Lower lobe of right lung (tissue), 2 donors: ENCODE results near the gene AKAP6. TPM values are rescaled to one million over a fixed set of nuclear protein-coding genes. Genes with fewer than 3 reads are reported as not detected.

Source experiments
- ATAC-seq, 2 donors: fragments of 200-7000 bp; cut with Tn5 transposase; one replicate each; pipeline ENCODE4 v1.9.1; 2020 to 2022; ENCODE audit warnings: mild to moderate bottlenecking in 2 of 2, moderate library complexity in 2 of 2
- DNase-seq: peaks from one replicate; pipeline ENCODE4 v3.0.0-alpha.2; 2020
- H3K27ac ChIP-seq: fragments of 200-600 bp; one replicate; pipeline ENCODE4 v1.8.0; 2022
- H3K27me3 ChIP-seq: fragments of 200-600 bp; one replicate; pipeline ENCODE4 v1.8.0; 2022; ENCODE audit warnings: low read depth
- H3K36me3 ChIP-seq: fragments of 200-600 bp; one replicate; pipeline ENCODE4 v1.8.0; 2022; ENCODE audit warnings: mild to moderate bottlenecking
- H3K4me1 ChIP-seq: fragments of 200-600 bp; one replicate; pipeline ENCODE4 v1.8.0; 2022
- H3K4me3 ChIP-seq: fragments of 200-600 bp; one replicate; pipeline ENCODE4 v1.8.0; 2022; ENCODE audit warnings: mild to moderate bottlenecking
- H3K9me3 ChIP-seq: fragments of 200-600 bp; one replicate; pipeline ENCODE4 v1.8.0; 2022
- CTCF ChIP-seq: fragments of 200-600 bp; IDR thresholded peaks from one replicate; pipeline ENCODE4 v1.8.0; 2022; ENCODE audit warnings: antibody characterized with exemption, mild to moderate bottlenecking
- intact Hi-C: fragments of 100-400 bp; cut with DNase I; formaldehyde crosslinking; loops from one replicate; pipeline ENCODE4 v1.11.0; 2022
- total RNA-seq: library from RNA; stranded (reverse); fragmentation: NEBNext Ultra II Directional; extraction: Animal tissue kit (Norgen Biotek cat#: 25700); gene quantifications from one replicate; pipeline ENCODE4 v1.2.1, GENCODE V29; 2021
- donor health status: DM: no; HTN: yes; CAD: no; lungs with severe emphysema.

The AKAP6 gene
- total RNA-seq, 1 donor from 2014 or later = 8.6 TPM

- H3K36me3 ChIP-seq = no peaks in the 10 kb centered on the region
- no peaks in the 10 kb centered on the region for H3K4me1 ChIP-seq
- DNase-seq (no peak), ATAC-seq (no peak)
- intact Hi-C loops = no loop called here
- no peak overlapping the region for H3K27ac ChIP-seq
- TF ChIP-seq CTCF = no peak
- H3K9me3 ChIP-seq = no peaks in the 10 kb centered on the region
- no peaks in the 10 kb centered on the region for H3K27me3 ChIP-seq
- H3K4me3 ChIP-seq = no peak overlapping the region
Measured at GRCh38 chr14:32495435-32495734, 166.3 kb downstream of the AKAP6 start.

GRCh38 chr14:32497248-32497647 lies 168.2 kb downstream of the AKAP6 start:
- no peak overlapping the region for H3K4me3 ChIP-seq
- DNase-seq (no peak), ATAC-seq (no peak)
- H3K9me3 ChIP-seq = no peaks in the 10 kb centered on the region
- intact Hi-C loops = no loop called here
- no peak overlapping the region for H3K27ac ChIP-seq
- no peaks in the 10 kb centered on the region for H3K36me3 ChIP-seq
- no peaks in the 10 kb centered on the region for H3K27me3 ChIP-seq
- TF ChIP-seq CTCF = no peak
- no peaks in the 10 kb centered on the region for H3K4me1 ChIP-seq

- no peaks in the 10 kb centered on the region for H3K4me1 ChIP-seq
- H3K4me3 ChIP-seq = no peak overlapping the region
- H3K27me3 ChIP-seq = no peaks in the 10 kb centered on the region
- DNase-seq (no peak), ATAC-seq (no peak)
- intact Hi-C loops = no loop called here
- TF ChIP-seq CTCF = no peak
- no peaks in the 10 kb centered on the region for H3K36me3 ChIP-seq
- no peak overlapping the region for H3K27ac ChIP-seq
- H3K9me3 ChIP-seq = no peaks in the 10 kb centered on the region
Measured at GRCh38 chr14:32507029-32507984, 178.2 kb downstream of the AKAP6 start.

- Histone ChIP-seq H3K4me3 (no peak overlapping the region), H3K4me1 (no peaks in the 10 kb centered on the region), H3K9me3 (no peaks in the 10 kb centered on the region), H3K27me3 (no peaks in the 10 kb centered on the region), H3K27ac (no peak overlapping the region), H3K36me3 (no peaks in the 10 kb centered on the region)
- no peak for ATAC-seq
- no peak for DNase-seq
- no peak for TF ChIP-seq CTCF
- intact Hi-C loops = no loop called here
Measured at GRCh38 chr14:32508281-32508680, 179.2 kb downstream of the AKAP6 start.

- intact Hi-C loops = no loop called here
- peak; percentile 56 to 73 for ATAC-seq
- no peak overlapping the region for H3K27ac ChIP-seq
- TF ChIP-seq CTCF = no peak
- no peaks in the 10 kb centered on the region for H3K4me1 ChIP-seq
- H3K9me3 ChIP-seq = no peaks in the 10 kb centered on the region
- H3K27me3 ChIP-seq = no peaks in the 10 kb centered on the region
- no peaks in the 10 kb centered on the region for H3K36me3 ChIP-seq
- no peak overlapping the region for H3K4me3 ChIP-seq
- DNase-seq = no peak
Measured at GRCh38 chr14:32509632-32510187, 180.6 kb downstream of the AKAP6 start.
